H9 (cell line): ENCODE data around the gene CPE. TPM values are rescaled to one million over a fixed set of nuclear protein-coding genes. Genes with fewer than 3 reads are reported as not detected.

Experiments
- DNase-seq: peaks from one replicate; pipeline ENCODE4 v3.0.0-alpha.2; 2017
- H2AFZ ChIP-seq: one replicate; pipeline ENCODE4 v1.6.1; 2013; ENCODE audit warnings: mild to moderate bottlenecking, low read length, control low read depth, moderate library complexity
- H2AK5ac ChIP-seq: 2 replicates; pipeline ENCODE4 v1.6.1; 2013; ENCODE audit warnings: low read length, control low read depth, mixed read lengths; ENCODE audit not compliant: insufficient read length
- H2BK120ac ChIP-seq: one replicate; pipeline ENCODE4 v1.6.1; 2013; ENCODE audit warnings: low read depth, mild to moderate bottlenecking, low read length, control low read depth, inconsistent platforms; ENCODE audit not compliant: poor library complexity, severe bottlenecking
- H2BK12ac ChIP-seq: 2 replicates; pipeline ENCODE4 v1.6.1; 2013; ENCODE audit warnings: low read length, control low read depth, mixed read lengths, low read depth; ENCODE audit not compliant: insufficient read length
- H2BK15ac ChIP-seq: 2 replicates; pipeline ENCODE4 v1.6.1; 2013; ENCODE audit warnings: low read depth, low read length, control low read depth
- H2BK20ac ChIP-seq: one replicate; pipeline ENCODE4 v1.6.1; 2013; ENCODE audit warnings: low read depth, mild to moderate bottlenecking, low read length, control low read depth, inconsistent platforms; ENCODE audit not compliant: poor library complexity, severe bottlenecking
- H2BK5ac ChIP-seq: 2 replicates; pipeline ENCODE4 v1.6.1; 2013; ENCODE audit warnings: low read length, control low read depth, mixed read lengths; ENCODE audit not compliant: insufficient read length
- H3K14ac ChIP-seq: 2 replicates; pipeline ENCODE4 v1.6.1; 2013; ENCODE audit warnings: low read length, control low read depth; ENCODE audit not compliant: insufficient read depth
- H3K18ac ChIP-seq: 2 replicates; pipeline ENCODE4 v1.6.1; 2013; ENCODE audit warnings: low read depth, mild to moderate bottlenecking, mixed read lengths, low read length, control low read depth; ENCODE audit not compliant: insufficient read length
- H3K23ac ChIP-seq: 2 replicates; pipeline ENCODE4 v1.6.1; 2013; ENCODE audit warnings: low read length, control low read depth, mixed read lengths, low read depth; ENCODE audit not compliant: insufficient read length
- H3K23me2 ChIP-seq: 2 replicates; pipeline ENCODE4 v1.6.1; 2013; ENCODE audit warnings: low read depth, mild to moderate bottlenecking, mixed read lengths, low read length, control low read depth; ENCODE audit not compliant: insufficient read length, poor library complexity, severe bottlenecking
- H3K27ac ChIP-seq: 2 replicates; pipeline ENCODE4 v1.5.1; 2013; ENCODE audit warnings: low read length, control low read depth, mixed read lengths, low read depth; ENCODE audit not compliant: insufficient read length
- H3K27me3 ChIP-seq: 2 replicates; pipeline ENCODE4 v1.6.1; 2013; ENCODE audit warnings: low read length, control low read depth, inconsistent platforms; ENCODE audit not compliant: insufficient read depth
- H3K4ac ChIP-seq: 2 replicates; pipeline ENCODE4 v1.6.1; 2013; ENCODE audit warnings: low read depth, mild to moderate bottlenecking, control low read depth, inconsistent platforms, low read length, moderate library complexity
- H3K4me1 ChIP-seq: 2 replicates; pipeline ENCODE4 v1.6.1; 2013; ENCODE audit warnings: low read length, control low read depth, inconsistent platforms; ENCODE audit not compliant: insufficient read depth
- H3K4me2 ChIP-seq: 2 replicates; pipeline ENCODE4 v1.6.1; 2013; ENCODE audit warnings: low read length, control low read depth, mixed read lengths; ENCODE audit not compliant: insufficient read length, insufficient read depth
- H3K56ac ChIP-seq: 2 replicates; pipeline ENCODE4 v1.6.1; 2013; ENCODE audit warnings: low read depth, mild to moderate bottlenecking, mixed read lengths, low read length, control low read depth; ENCODE audit not compliant: insufficient read length
- H3K79me1 ChIP-seq: 2 replicates; pipeline ENCODE4 v1.6.1; 2013; ENCODE audit warnings: low read depth, mild to moderate bottlenecking, moderate library complexity, low read length, control low read depth, inconsistent platforms; ENCODE audit not compliant: insufficient read depth, poor library complexity, severe bottlenecking
- H3K79me2 ChIP-seq: 2 replicates; pipeline ENCODE4 v1.6.1; 2013; ENCODE audit warnings: low read length, control low read depth, inconsistent platforms; ENCODE audit not compliant: insufficient read depth
- H3K9ac ChIP-seq: 2 replicates; pipeline ENCODE4 v1.6.1; 2013; ENCODE audit warnings: low read length, control low read depth, mixed read lengths; ENCODE audit not compliant: insufficient read length; ENCODE audit errors: extremely low read depth
- H3K9me3 ChIP-seq: one replicate; pipeline ENCODE4 v1.6.1; 2013; ENCODE audit warnings: low read depth, low read length, inconsistent platforms; ENCODE audit not compliant: control insufficient read depth
- H3T11ph ChIP-seq: one replicate; pipeline ENCODE4 v1.6.1; 2013; ENCODE audit warnings: mild to moderate bottlenecking, low read length, control low read depth, inconsistent platforms
- H4K20me1 ChIP-seq: one replicate; pipeline ENCODE4 v1.6.1; 2013; ENCODE audit not compliant: control insufficient read depth, insufficient read length, insufficient read depth
- H4K5ac ChIP-seq: 2 replicates; pipeline ENCODE4 v1.6.1; 2013; ENCODE audit warnings: low read depth, mild to moderate bottlenecking, mixed read lengths, low read length, control low read depth; ENCODE audit not compliant: insufficient read length
- H4K8ac ChIP-seq: replicated peaks from 2 replicates; pipeline ENCODE4 v1.6.1; 2013; ENCODE audit warnings: low read length, control low read depth, mixed read lengths, low read depth; ENCODE audit not compliant: insufficient read length
- H4K91ac ChIP-seq: 2 replicates; pipeline ENCODE4 v1.6.1; 2013; ENCODE audit warnings: low read depth, mild to moderate bottlenecking, moderate library complexity, mixed read lengths, low read length, control low read depth; ENCODE audit not compliant: insufficient read length
- H3K27ac Mint-ChIP-seq, 3 experiments: 2 replicates in 2 of 3; 3 replicates in 1 of 3; pipeline ENCODE4 v1.8.0; 2020 to 2021; ENCODE audit warnings: mixed read lengths in 3 of 3, mild to moderate bottlenecking in 1 of 3, moderate library complexity in 1 of 3
- H3K27me3 Mint-ChIP-seq: 2 replicates; pipeline ENCODE4 v1.8.0; 2021; ENCODE audit warnings: low read depth, mild to moderate bottlenecking, moderate library complexity, mixed read lengths
- H3K36me3 Mint-ChIP-seq, 3 experiments: 2 replicates in 2 of 3; 3 replicates in 1 of 3; pipeline ENCODE4 v1.8.0; 2020 to 2021; ENCODE audit warnings: low read depth in 3 of 3, mixed read lengths in 3 of 3; ENCODE audit not compliant: insufficient read depth in 1 of 3
- H3K4me1 Mint-ChIP-seq, 2 experiments: 2 replicates each; pipeline ENCODE4 v1.8.0; 2020; ENCODE audit warnings: mixed read lengths in 2 of 2
- H3K4me3 Mint-ChIP-seq, 2 experiments: 2 replicates in 1 of 2; 3 replicates in 1 of 2; pipeline ENCODE4 v1.8.0; 2020 to 2021; ENCODE audit warnings: mild to moderate bottlenecking in 2 of 2, mixed read lengths in 2 of 2, moderate library complexity in 1 of 2
- H3K9me3 Mint-ChIP-seq, 2 experiments: 2 replicates in 1 of 2; 3 replicates in 1 of 2; pipeline ENCODE4 v1.8.0; 2020; ENCODE audit warnings: mild to moderate bottlenecking in 2 of 2, mixed read lengths in 2 of 2, moderate library complexity in 1 of 2
- total RNA-seq: library from RNA; stranded (reverse); gene quantifications from 2 replicates; pipeline ENCODE4 v1.2.1, GENCODE V29; 2021
- TF ChIP-seq, protein P1 (sequence below): fragments of 200-600 bp; sonication (generic); conservative IDR thresholded peaks from 3 replicates; pipeline ENCODE4 v1.8.0; 2021; ENCODE audit warnings: antibody characterized with exemption, mild to moderate bottlenecking

The CPE gene
- total RNA-seq, 1 experiment from 2014 or later, result 10.0 TPM

- Mint-ChIP-seq H3K9me3 (no peaks in the 10 kb centered on the region), H3K4me3 (no peak overlapping the region), H3K4me1 (peaks cover 2 to 5% of the 10 kb centered on the region in 2 experiments; a peak in 3 of 4 replicates), H3K36me3 (no peaks in the 10 kb centered on the region), H3K27me3 (no peaks in the 10 kb centered on the region), H3K27ac (no peak overlapping the region)
- H4K8ac ChIP-seq, result no peak overlapping the region
- H2BK12ac ChIP-seq, result no peak overlapping the region
- no peaks in the 10 kb centered on the region for H3K79me1 ChIP-seq
- DNase-seq, result no peak
- no peak overlapping the region for H2AK5ac ChIP-seq
- no peak overlapping the region for H2BK120ac ChIP-seq
- no peaks in the 10 kb centered on the region for H3K27me3 ChIP-seq
- no peaks in the 10 kb centered on the region for H3K9me3 ChIP-seq
- H3K23ac ChIP-seq, result no peak overlapping the region
- no peak overlapping the region for H3K9ac ChIP-seq
- H3K14ac ChIP-seq, result no peak overlapping the region
- H3K18ac ChIP-seq, result no peak overlapping the region
- no peak overlapping the region for H2AFZ ChIP-seq
- no peak overlapping the region for H2BK5ac ChIP-seq
- no peaks in the 10 kb centered on the region for H3K23me2 ChIP-seq
- H2BK20ac ChIP-seq, result no peak overlapping the region
- no peak overlapping the region for H3K4me2 ChIP-seq
- TF ChIP-seq, protein P1, sequence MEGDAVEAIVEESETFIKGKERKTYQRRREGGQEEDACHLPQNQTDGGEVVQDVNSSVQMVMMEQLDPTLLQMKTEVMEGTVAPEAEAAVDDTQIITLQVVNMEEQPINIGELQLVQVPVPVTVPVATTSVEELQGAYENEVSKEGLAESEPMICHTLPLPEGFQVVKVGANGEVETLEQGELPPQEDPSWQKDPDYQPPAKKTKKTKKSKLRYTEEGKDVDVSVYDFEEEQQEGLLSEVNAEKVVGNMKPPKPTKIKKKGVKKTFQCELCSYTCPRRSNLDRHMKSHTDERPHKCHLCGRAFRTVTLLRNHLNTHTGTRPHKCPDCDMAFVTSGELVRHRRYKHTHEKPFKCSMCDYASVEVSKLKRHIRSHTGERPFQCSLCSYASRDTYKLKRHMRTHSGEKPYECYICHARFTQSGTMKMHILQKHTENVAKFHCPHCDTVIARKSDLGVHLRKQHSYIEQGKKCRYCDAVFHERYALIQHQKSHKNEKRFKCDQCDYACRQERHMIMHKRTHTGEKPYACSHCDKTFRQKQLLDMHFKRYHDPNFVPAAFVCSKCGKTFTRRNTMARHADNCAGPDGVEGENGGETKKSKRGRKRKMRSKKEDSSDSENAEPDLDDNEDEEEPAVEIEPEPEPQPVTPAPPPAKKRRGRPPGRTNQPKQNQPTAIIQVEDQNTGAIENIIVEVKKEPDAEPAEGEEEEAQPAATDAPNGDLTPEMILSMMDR, result no peak
- H4K91ac ChIP-seq, result no peak overlapping the region
- no peak overlapping the region for H3T11ph ChIP-seq
- H2BK15ac ChIP-seq, result no peak overlapping the region
- no peak overlapping the region for H3K56ac ChIP-seq
- no peak overlapping the region for H3K4ac ChIP-seq
- no peaks in the 10 kb centered on the region; the same call in 1 of the 2 replicates for H3K4me1 ChIP-seq
- H4K20me1 ChIP-seq, result no peaks in the 10 kb centered on the region
- no peak overlapping the region for H3K27ac ChIP-seq
- no peak overlapping the region for H4K5ac ChIP-seq
- no peaks in the 10 kb centered on the region for H3K79me2 ChIP-seq
Observed at GRCh38 chr4:165388756-165389155, 9.9 kb downstream of the CPE start.
